Measurements from ENCODE around the gene ENOX1.

DNA sequence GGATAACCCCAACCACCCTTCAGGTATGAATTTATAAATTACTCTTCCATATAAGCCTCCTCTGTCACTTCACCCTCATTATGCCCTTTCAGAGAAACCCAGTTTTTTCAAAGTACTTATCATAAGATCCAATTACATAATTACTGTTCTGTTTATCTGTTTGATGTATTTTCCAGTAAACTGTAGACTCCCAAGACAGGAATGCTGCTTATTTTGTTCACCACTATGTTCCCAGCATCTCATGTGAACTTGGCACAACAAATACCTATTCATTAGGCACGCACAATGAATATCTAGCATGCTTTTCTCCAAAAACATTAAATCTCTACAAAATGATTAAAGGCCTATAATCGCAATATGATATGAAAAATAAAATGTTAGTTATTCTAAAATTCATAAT is 13.2 kb downstream of the ENOX1 start:
- TF ChIP-seq, protein P1, sequence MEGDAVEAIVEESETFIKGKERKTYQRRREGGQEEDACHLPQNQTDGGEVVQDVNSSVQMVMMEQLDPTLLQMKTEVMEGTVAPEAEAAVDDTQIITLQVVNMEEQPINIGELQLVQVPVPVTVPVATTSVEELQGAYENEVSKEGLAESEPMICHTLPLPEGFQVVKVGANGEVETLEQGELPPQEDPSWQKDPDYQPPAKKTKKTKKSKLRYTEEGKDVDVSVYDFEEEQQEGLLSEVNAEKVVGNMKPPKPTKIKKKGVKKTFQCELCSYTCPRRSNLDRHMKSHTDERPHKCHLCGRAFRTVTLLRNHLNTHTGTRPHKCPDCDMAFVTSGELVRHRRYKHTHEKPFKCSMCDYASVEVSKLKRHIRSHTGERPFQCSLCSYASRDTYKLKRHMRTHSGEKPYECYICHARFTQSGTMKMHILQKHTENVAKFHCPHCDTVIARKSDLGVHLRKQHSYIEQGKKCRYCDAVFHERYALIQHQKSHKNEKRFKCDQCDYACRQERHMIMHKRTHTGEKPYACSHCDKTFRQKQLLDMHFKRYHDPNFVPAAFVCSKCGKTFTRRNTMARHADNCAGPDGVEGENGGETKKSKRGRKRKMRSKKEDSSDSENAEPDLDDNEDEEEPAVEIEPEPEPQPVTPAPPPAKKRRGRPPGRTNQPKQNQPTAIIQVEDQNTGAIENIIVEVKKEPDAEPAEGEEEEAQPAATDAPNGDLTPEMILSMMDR (IDR thresholded peaks at IDR 0.05): no peak
- TF ChIP-seq ZFX (IDR thresholded peaks at IDR 0.05; ENCODE audit: borderline replicate concordance): no peak
